GM18519 (cell line): ENCODE data around the gene ANO3.

Experiments
- ATAC-seq: cut with Tn5 transposase; IDR thresholded peaks from one replicate; pipeline ENCODE4 v1.9.1; 2021; ENCODE audit warnings: mild to moderate bottlenecking, moderate library complexity; ENCODE audit not compliant: unreplicated experiment, low FRiP score

Gene ANO3

DNA sequence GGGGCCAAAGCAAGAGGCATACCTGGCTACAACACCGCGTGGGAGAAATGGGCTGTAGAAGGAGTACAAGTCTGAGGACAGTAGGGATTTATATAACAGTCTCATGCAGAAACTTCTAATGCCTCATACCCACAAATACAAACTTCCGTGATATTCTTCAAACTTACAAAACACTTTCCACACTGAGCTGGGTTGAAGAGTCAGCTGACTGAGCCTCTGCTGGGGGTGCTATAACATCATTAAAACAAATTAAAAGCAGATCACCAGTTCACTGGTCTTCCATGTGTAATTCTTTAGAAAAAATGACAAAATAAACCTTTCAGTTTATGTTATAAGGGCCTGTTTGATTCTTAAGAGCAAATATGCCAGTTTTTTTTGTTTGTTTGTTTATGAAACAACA is 148.1 kb downstream of the ANO3 start:
- no peak for ATAC-seq

DNA sequence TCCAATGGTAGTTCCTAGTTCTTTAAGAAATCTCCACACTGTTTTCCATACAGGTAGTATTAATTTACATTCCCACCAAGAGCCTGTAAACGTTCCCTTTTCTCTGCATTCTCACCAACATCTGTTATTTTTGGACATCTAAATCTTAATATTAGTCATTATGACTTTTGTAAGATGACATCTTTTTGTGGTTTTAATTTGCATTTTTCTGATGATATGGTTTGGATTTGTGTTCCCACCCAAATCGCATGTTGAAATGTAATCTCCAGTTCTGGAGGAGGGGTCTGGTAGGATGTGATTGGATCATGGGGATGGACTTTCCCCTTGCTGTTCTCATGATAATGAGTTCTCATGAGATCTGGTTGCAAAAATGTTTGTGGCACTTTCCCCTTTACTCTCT is 151.2 kb downstream of the ANO3 start:
- no peak for ATAC-seq

DNA sequence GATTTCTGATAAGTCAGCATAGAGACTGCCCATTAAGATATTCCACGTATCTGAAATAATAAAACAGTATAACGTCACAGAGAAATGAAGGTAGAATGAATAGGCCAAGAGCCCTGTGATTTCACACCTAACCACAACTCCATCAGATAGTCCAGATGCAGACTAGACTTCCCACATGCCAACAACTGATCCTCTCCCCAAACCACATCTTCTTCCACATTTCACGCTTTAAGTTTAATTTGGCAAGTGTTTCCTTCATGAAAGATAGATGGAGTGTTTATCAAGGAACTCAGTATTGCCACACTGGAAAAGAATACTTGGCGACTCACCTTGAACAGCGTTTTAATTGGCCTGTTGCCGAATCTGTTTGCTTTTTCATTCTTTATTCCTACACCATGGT is 158.6 kb downstream of the ANO3 start:
- ATAC-seq: no peak

- no peak for ATAC-seq
Observed at GRCh38 chr11:26493616-26494015, 161.7 kb downstream of the ANO3 start.

DNA sequence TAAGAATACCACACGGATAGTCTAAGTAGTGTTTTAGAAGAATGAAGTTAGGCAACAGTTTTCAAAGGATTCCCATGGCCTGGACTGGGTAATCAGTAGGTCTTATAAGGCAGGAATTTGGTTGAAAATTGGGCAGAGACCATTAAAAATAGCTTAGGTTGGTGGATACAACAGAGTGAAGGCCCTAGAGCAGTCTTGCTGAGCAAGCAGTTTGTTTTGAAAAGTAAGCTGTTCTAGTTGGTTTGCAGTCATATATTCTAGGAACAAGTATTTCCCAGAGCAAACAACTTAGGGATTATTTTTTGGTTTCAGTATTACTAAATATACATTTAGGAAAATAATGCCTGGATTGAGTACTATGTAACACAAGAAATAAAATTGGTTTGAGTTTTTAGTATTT is 175.3 kb downstream of the ANO3 start:
- no peak for ATAC-seq

DNA sequence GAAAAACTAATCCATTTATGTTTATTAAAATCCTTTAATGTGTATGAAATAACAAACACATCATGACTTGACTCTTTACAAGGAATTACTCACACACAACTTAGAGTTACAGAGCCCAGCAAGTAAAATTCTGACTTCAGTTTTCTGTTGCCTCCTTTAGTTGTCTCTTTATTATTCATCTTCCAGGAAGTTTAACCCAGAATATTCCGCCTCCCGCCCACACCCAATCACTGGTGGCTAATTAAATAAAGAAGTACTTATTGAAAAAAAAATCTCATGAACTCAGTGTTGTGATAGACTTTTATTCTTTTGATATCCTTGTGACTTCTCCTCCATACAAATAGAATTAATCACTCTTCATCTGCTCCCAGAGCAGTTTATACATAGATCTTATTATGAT is 178.2 kb downstream of the ANO3 start:
- no peak for ATAC-seq

GRCh38 chr11:26510756-26511155 is 178.8 kb downstream of the ANO3 start:
- ATAC-seq: no peak

DNA sequence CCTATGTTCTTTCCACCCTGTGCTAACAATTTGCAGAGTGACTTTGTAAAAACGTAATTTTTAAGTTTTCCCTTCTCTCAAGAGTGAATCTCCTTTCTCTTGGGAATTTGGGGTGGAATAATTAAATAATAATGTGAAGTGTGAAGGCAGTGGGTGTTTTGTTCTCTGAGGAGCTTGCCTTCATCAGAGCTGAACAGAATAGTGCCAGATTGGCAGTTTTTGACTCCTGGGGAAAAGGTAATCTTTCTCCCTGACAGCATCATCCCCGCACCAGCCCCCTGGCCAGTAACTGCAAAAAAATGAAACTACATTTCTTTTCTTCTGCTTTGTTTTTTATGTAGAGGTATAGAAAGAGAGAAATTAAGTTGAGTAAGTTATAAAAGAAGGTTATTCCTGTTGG is 180.3 kb downstream of the ANO3 start:
- no peak for ATAC-seq

- ATAC-seq: no peak
Observed at GRCh38 chr11:26519469-26519868, 187.5 kb downstream of the ANO3 start.

- ATAC-seq: no peak
Observed at GRCh38 chr11:26522912-26523610, 191.1 kb downstream of the ANO3 start.

DNA sequence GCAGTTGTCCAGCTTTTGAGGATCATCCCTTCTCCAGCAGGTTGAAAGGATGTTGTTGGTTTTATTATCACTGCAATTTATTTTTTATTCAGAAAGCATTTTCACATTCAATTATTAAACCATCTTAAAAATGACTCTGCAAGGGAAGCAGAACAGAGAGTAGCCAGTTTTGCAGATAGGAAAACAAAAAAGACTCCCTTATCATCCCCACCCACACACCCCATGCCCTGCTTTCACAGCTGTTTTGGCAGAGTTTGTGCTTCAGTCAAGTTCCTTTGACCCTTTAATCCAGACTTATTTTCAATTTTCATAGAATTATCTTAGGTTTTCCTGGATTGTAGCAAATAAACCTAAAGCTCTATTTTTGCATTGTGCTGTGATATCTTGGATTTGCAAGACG is 195.8 kb downstream of the ANO3 start:
- no peak for ATAC-seq

- no peak for ATAC-seq
Observed at GRCh38 chr11:26537341-26537740, 205.4 kb downstream of the ANO3 start.

DNA sequence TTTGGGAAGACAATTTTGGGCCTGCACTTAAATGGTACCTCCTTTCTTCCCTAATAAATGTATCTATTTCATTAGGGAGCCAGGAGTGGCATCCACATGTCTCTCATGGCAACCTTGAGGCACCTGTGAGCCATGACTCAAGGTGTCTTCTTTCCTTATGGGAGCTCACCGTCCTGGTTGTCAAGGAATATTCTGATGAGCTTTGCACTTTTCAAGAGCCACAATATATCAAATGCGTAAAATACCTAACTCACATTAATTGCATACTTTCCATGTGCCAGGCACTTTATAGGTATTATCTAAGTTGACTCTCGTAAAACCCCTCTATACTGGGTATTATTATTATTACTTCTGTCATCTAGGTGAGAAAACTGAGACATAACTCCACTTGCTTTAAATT is 207.6 kb downstream of the ANO3 start:
- no peak for ATAC-seq

GRCh38 chr11:26541870-26542269 is 209.9 kb downstream of the ANO3 start:
- ATAC-seq: no peak

DNA sequence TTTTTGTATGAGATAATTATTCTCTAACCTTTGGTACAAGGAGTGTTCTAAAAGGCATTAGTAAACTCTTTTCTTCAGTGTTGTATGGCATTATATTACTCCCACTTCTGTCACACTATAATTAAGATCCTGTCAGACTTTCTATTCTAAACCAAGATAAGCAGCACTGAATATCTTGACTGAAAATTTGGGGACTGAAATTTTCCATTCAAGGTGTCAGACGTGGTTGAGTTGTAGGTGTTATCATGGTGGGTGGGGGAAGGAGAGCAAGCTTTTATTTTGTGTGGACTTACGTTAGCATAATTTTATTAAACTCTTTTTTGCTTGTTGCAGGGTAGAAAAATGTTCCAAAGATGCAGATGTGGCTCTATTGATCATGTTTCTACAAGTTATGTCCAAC is 217.2 kb downstream of the ANO3 start:
- no peak for ATAC-seq

- ATAC-seq: no peak
Observed at GRCh38 chr11:26550022-26550421, 218.1 kb downstream of the ANO3 start.

DNA sequence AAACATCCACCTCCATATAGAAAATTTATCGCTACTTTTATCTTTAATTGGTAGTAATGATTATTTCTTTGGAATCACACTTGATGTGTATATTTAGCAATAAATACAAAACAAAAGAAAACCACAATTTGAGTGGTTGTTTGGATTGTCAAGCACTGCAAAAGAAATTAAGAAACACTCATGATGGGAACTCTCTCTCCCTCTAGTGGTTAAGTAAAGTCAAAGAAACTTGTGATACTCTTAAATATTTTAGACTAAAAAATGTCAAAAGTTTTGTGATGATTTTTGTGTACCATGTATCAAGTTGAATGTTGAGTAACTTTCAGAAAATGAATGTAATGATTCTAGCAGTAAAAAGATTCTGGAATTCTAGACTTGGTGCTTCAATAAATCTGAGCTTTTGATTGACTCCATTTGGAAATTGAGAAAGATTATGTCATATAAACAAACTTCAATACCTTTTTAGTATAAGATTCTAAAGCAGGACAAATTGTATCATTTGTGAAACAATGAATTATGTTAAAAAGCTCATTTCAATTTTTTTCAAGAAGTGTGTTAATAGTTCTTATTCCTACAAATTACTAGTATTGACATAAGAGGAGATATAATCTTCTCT is 219.4 kb downstream of the ANO3 start:
- ATAC-seq: no peak

GRCh38 chr11:26553182-26553581 is 221.3 kb downstream of the ANO3 start:
- ATAC-seq: no peak

DNA sequence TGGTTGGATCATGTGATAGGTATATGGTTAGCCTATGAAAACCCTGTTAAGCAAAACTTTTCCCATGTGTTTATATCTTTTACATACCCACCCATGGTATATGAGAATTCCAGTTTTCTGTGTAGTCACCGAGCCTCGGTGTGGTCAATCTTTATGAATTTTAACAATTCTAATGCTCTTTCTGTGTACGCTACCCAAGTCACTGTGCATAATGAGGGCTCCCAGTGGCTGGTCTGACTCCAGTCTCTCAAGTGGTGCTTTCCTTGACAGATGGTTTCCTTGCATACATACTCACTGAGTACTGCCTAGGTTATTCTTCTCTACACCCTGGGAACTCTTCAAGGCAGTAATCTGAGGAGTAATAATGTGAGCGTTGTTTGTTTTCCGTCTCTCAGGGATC is 222.5 kb downstream of the ANO3 start:
- no peak for ATAC-seq

GRCh38 chr11:26556582-26556981 is 224.7 kb downstream of the ANO3 start:
- ATAC-seq: no peak

- no peak for ATAC-seq
Observed at GRCh38 chr11:26557666-26558065, 225.7 kb downstream of the ANO3 start.

GRCh38 chr11:26558190-26558589 is 226.3 kb downstream of the ANO3 start:
- ATAC-seq: no peak

DNA sequence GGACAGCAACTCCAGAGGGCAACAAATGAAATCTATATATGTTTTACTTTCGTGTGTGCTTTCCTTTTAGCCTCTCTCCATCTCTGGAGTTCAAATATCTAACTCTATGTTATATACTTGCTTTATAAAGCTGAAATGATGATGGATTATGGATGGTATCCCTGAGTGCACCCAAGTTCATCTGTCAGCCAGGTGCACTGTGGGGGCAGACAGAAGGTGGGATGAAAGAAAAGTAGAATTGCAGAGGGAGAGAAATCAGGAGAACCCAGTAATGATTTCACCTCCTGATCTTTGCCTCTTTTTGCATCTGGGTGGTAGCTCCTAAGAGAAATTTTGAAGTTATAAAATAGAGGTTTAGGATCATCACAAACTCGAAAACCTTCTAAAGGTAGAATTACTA is 237.7 kb downstream of the ANO3 start:
- no peak for ATAC-seq
